HG03139 (cell line): ENCODE measurements around the gene SLC24A4.

ENCODE experiments used
- ATAC-seq: cut with Tn5 transposase; IDR thresholded peaks from one replicate; pipeline ENCODE4 v1.9.1; 2021; ENCODE audit not compliant: unreplicated experiment

Gene SLC24A4

GRCh38 chr14:92538412-92538985, 215.5 kb downstream of the SLC24A4 start:
- ATAC-seq: peak; percentile 54

- ATAC-seq: no peak
These were observed 216.5 kb downstream of the SLC24A4 start for GRCh38 chr14:92539419-92539818.

GRCh38 chr14:92539875-92540274, 216.9 kb downstream of the SLC24A4 start:
- no peak for ATAC-seq

- ATAC-seq: no peak
These were observed 217.6 kb downstream of the SLC24A4 start for GRCh38 chr14:92540472-92541048.

GRCh38 chr14:92542766-92543554, 220.0 kb downstream of the SLC24A4 start:
- no peak for ATAC-seq

GRCh38 chr14:92544051-92544720, 221.2 kb downstream of the SLC24A4 start:
- ATAC-seq: no peak

- no peak for ATAC-seq
These were observed 223.5 kb downstream of the SLC24A4 start for GRCh38 chr14:92546347-92547053.

GRCh38 chr14:92549105-92549858, 226.3 kb downstream of the SLC24A4 start:
- no peak for ATAC-seq

- no peak for ATAC-seq
These were observed 226.9 kb downstream of the SLC24A4 start for GRCh38 chr14:92549859-92550230.
